ENCODE measurements around the gene GPD1. TPM values are rescaled to one million over a fixed set of nuclear protein-coding genes. Genes with fewer than 3 reads are reported as not detected.
A peak's percentile ranks its signal among the peaks of the same experiment; 100 is the strongest.

Gene GPD1
- total RNA-seq, 1 donor from 2014 or later = 12.2 TPM

DNA sequence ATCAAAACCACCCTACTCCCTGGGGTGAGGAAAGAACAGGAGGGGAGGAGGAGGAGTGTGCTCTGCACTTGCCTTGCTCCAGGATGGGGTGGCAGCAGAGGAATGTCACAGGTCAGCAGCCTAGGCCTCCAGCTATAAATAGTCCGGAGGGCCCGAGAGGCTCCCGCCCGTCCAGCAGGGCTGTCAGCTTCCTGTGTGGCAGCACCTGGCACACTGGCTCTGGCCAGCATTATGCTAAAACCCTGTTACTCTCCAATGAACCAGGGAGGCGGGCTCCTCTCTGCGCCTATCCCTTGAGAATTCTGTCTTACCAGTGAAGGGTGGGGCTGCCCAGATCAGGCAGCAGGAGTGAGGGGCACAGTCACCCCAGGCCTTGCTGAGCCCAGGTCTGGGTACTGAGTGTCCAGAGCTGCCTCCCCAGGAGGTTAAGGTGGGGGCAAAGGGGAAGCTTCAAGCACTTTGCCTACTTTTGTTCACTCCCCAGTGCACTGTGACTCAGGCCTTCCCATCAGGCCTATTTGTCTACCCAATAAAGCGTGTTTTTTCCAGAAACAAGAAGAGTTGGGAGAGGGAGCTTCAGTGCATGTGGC is 7.0 kb downstream of the GPD1 start:
- intact Hi-C loops (cut with DNase I) = loop anchor here (5.0 kb wide), 1 partner anchor 291 kb away; the partner anchor contains the start of gene LARP4
- peak overlapping the region; percentile 18 to 52 for H3K4me3 ChIP-seq

DNA sequence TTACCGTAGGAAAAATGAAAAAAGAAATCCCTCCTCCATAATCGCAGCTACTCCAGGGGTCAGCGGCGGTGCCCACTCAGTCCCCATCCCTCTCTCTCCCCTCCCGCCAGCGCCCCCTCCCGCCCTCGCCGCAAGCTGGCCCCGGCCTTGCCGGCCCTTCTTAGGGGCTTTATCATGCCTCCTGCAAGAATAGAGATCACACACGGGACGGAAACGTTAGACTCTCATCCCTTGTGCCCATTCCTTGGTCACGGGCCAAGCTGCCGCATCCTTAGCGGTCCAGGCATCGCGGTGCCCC is 7.5 kb downstream of the GPD1 start:
- Histone ChIP-seq H3K4me1 (peaks cover 22 to 35% of the 10 kb centered on the region in 2 donors), H3K4me3 (peak overlapping the region; percentile 18 to 52)
- intact Hi-C loops (cut with DNase I) = loop anchor here (5.0 kb wide), 1 partner anchor 291 kb away; the partner anchor contains the start of gene LARP4

More for the DNA sequence above, 7.0 kb downstream of the GPD1 start:
- TF ChIP-seq CTCF (IDR thresholded peaks at IDR 0.05) = peak in 1 of 3 experiments; percentile 8
- DNase-seq (ENCODE audit: low spot score in 2 of 2) = peak; percentile 55 to 89
- no peaks in the 10 kb centered on the region for H3K27me3 ChIP-seq
- no peaks in the 10 kb centered on the region for H3K9me3 ChIP-seq
- H3K27ac ChIP-seq = peak overlapping the region; percentile 96 to 98
- H3K4me1 ChIP-seq = peaks cover 22 to 34% of the 10 kb centered on the region in 2 donors
- H3K36me3 ChIP-seq = peaks cover 0 to 4% of the 10 kb centered on the region in 2 donors

GRCh38 chr12:50111693-50112455 is 8.1 kb downstream of the GPD1 start, which contains the start of gene COX14:
TSS of gene COX14 (plus strand) at chr12:50112236. CDS start at chr12:50120044, 7,808 bp downstream.
- peak; percentile 98 to 100 for DNase-seq (ENCODE audit: low spot score in 2 of 2)
- H3K27me3 ChIP-seq = no peaks in the 10 kb centered on the region
- peak in 2 of 3 experiments; percentile 97 to 98 for TF ChIP-seq CTCF (IDR thresholded peaks at IDR 0.05)
- H3K27ac ChIP-seq = peak within 1 kb of the TSS; percentile 96 to 98
- H3K4me1 ChIP-seq = peaks cover 22 to 40% of the 10 kb centered on the region in 2 donors
- intact Hi-C loops (cut with DNase I) = loop anchor here (1.0 to 5.0 kb wide), 3 partner anchors 27 to 290 kb away; partner anchors contain the start of genes CERS5, LARP4 and SMARCD1
- peaks cover 0 to 9% of the 10 kb centered on the region in 2 donors for H3K36me3 ChIP-seq
- H3K9me3 ChIP-seq = no peaks in the 10 kb centered on the region
- peak within 1 kb of the TSS; percentile 83 to 94 for H3K4me3 ChIP-seq

More for the DNA sequence above, 7.5 kb downstream of the GPD1 start:
- Histone ChIP-seq H3K36me3 (peaks cover 0 to 9% of the 10 kb centered on the region in 2 donors), H3K9me3 (no peaks in the 10 kb centered on the region), H3K27ac (peak overlapping the region; percentile 96 to 98), H3K27me3 (no peaks in the 10 kb centered on the region)
- DNase-seq (ENCODE audit: low spot score in 2 of 2) = no peak
- peak in 1 of 3 experiments; percentile 89 for TF ChIP-seq CTCF (IDR thresholded peaks at IDR 0.05)

DNA sequence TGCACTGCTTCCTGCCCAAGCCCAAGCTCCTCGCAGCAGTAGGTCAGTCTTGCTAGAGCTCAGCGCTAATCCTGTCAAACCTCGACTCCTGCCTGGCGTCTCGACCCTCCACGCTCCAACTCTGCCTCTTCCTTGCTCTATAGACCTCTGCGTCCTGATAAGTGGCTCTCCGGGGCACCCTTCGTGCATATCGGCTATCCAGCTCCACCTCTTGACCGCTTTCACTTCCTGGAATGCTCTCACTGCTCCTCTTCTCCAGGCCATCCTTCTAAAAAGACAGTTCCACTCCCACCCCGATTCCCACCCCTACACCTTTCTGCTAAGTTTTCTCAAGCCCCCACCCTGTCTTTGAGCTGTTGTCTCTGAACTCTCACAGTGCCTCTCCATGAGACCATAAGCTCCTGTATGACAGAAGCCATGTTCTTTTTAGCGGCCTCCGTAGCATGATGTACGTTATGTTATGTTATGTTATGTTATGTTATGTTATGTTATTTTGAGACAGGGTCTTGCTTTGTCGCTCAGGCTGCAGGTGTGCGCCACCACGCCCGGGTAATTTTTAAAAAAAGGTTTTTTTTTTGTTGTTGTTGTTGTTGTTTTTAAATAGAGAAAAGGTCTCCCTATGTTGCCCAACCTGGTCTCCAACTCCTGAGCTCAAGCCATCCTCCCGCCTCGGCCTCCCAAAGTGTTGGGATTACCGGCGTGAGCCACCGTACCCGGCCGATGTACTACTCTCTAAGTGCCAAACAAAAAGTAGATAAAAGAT is 8.8 kb downstream of the GPD1 start:
- H3K9me3 ChIP-seq = no peaks in the 10 kb centered on the region
- H3K4me3 ChIP-seq = peak overlapping the region; percentile 83 to 94
- H3K36me3 ChIP-seq = peaks cover 0 to 9% of the 10 kb centered on the region in 2 donors
- intact Hi-C loops (cut with DNase I) = loop anchor here (1.0 to 5.0 kb wide), 3 partner anchors 27 to 290 kb away; partner anchors contain the start of genes CERS5, LARP4 and SMARCD1
- TF ChIP-seq CTCF (IDR thresholded peaks at IDR 0.05) = no peak
- peak in 1 of 2 donors; percentile 74 for DNase-seq (ENCODE audit: low spot score in 2 of 2)
- no peaks in the 10 kb centered on the region for H3K27me3 ChIP-seq
- peak overlapping the region; percentile 96 to 98 for H3K27ac ChIP-seq
- peaks cover 22 to 44% of the 10 kb centered on the region in 2 donors for H3K4me1 ChIP-seq

DNA sequence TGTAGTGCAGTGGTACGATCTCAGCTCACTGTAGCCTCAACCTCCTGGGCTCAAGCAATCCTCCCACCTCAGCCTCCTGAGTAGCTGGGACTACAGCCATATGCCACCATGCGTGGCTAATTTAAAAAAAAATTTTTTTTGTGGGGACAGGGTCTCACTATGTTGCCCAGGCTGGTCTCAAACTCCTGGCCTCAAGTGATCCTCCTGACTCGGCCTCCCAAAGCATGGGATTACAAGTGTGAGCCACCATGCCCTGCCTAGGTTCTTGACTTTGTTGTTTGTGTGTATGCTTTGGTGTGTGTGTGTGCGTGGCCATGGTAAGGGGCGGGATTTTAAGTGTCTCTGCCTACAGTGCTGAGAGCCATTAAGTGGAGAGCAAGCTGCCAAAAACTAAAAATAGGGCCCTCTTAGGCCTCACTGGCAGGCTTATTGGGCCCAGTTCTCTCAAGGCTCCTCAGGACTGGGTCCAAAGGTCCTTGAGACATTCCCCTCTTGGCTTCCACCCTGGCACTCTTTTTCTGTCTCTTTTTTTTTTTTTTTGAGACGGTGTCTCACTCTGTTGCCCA is 13.3 kb downstream of the GPD1 start:
- intact Hi-C loops (cut with DNase I) = no loop called here
- TF ChIP-seq CTCF (IDR thresholded peaks at IDR 0.05) = no peak
- H3K27ac ChIP-seq = peak overlapping the region; percentile 20 to 59

More for the DNA sequence above, 13.3 kb downstream of the GPD1 start:
- DNase-seq (ENCODE audit: low spot score in 2 of 2) = peak in 1 of 2 donors; percentile 69
- H3K36me3 ChIP-seq = peaks cover 15 to 37% of the 10 kb centered on the region in 2 donors
- H3K4me1 ChIP-seq = peaks cover 3 to 30% of the 10 kb centered on the region in 2 donors
- H3K27me3 ChIP-seq = no peaks in the 10 kb centered on the region
- no peak overlapping the region for H3K4me3 ChIP-seq
- no peaks in the 10 kb centered on the region for H3K9me3 ChIP-seq
